ENCODE measurements around the gene KLC4.

The KLC4 gene

DNA sequence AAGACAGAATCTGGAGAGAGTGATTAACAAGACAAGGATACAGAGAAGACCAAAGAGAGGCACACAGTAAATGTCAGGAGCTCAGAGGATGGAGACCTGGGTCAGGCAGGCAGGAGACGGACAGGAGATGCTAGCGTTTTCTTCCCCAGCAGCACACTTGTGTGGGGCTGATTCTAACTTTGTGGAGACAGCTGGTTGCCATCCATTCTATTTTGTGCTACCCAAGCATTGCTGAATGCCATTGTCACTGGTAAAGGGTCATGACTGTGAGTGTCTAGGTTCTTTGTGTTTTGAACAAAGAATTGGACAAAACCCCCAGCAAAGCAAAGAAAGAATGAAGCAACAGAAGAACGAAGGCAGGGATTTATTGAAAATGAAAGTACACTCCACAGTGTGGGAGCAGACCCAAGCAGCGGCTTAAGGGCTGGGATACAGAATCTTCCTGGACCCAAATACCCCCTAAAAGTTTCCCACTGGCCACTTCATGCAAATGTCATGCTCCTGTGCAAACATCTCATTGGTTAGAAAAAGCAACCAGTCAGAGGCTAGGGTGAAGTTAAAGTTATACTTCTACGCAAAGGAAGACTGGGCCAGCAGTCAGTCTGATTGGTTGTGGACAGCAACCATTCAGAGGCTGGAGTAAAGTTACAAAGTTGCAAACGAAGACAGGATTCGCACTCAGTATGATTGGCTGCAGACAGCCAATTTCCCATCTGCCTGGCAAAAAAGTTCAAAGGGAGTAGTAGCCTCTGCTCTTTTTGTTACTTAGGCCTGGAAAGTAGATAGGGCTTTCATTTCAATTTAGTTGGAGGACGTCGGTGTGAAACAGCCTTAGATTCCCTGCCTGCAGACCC lies 34.2 kb downstream of the KLC4 start:
- Histone ChIP-seq H3K36me3 (ENCODE audit: control insufficient read depth, insufficient read depth, low read length) (no peaks in the 10 kb centered on the region), H3K4me3 (ENCODE audit: low read length) (no peak overlapping the region), H2BK5ac (ENCODE audit: low read length) (no peak overlapping the region), H3K4me1 (ENCODE audit: control insufficient read depth, low read depth, low read length) (peaks cover 40% of the 10 kb centered on the region), H3K4ac (ENCODE audit: low read depth, low read length) (no peak overlapping the region), H3K56ac (ENCODE audit: low read length) (peak overlapping the region; percentile 20), H3K79me1 (ENCODE audit: low read length) (peaks cover 13% of the 10 kb centered on the region), H3K4me2 (ENCODE audit: low read length) (no peak overlapping the region), H3K23ac (ENCODE audit: low read length) (no peak overlapping the region), H2BK15ac (replicated peaks; ENCODE audit: low read depth) (no peak overlapping the region), H4K5ac (ENCODE audit: low read length) (no peak overlapping the region), H2BK120ac (ENCODE audit: low read depth, low read length) (no peak overlapping the region), H4K8ac (ENCODE audit: low read depth, low read length) (no peak overlapping the region), H3K18ac (ENCODE audit: low read length) (no peak overlapping the region), H3K27me3 (ENCODE audit: insufficient read depth, low read length, poor library complexity) (no peaks in the 10 kb centered on the region), H3K79me2 (ENCODE audit: control insufficient read depth, insufficient read depth, low read length) (peaks cover 60% of the 10 kb centered on the region), H2AK5ac (ENCODE audit: low read length) (no peak overlapping the region), H3K9ac (ENCODE audit: low read length) (no peak overlapping the region), H3K27ac (ENCODE audit: low read depth, low read length) (no peak overlapping the region)
- no CpG with 5 or more reads among the region's 9 CpGs for WGBS (ENCODE audit: extremely low coverage, insufficient coverage, low lambda C conversion rate)
- DNase-seq = peak; percentile 26

DNA sequence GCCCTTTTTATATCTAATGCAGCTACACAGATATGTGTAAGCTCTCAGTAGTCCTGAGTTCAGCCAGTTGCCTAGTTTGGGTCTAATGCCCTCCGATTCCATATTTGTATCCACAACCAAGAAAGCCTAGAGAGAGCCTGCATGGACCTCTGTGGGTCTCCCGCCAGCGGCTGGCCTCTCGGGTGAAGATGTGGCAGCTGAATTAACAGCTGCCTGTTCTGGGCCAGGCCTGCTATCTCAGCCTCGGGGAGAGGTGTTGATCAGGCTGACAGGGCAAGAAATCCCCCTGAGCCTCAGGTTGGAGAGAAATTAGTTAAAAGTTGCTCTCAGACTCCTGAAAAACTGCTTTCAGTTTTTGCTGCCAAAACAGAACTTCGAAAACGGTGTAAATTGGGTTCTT lies 36.5 kb downstream of the KLC4 start:
- no peak overlapping the region for H4K5ac ChIP-seq (ENCODE audit: low read length)
- H4K8ac ChIP-seq (ENCODE audit: low read depth, low read length) = no peak overlapping the region
- H3K79me2 ChIP-seq (ENCODE audit: control insufficient read depth, insufficient read depth, low read length) = peaks cover 58% of the 10 kb centered on the region
- no peak overlapping the region for H2AK5ac ChIP-seq (ENCODE audit: low read length)
- peaks cover 11% of the 10 kb centered on the region for H3K79me1 ChIP-seq (ENCODE audit: low read length)
- H3K9ac ChIP-seq (ENCODE audit: low read length) = no peak overlapping the region
- no peak overlapping the region for H2BK120ac ChIP-seq (ENCODE audit: low read depth, low read length)
- no peaks in the 10 kb centered on the region for H3K36me3 ChIP-seq (ENCODE audit: control insufficient read depth, insufficient read depth, low read length)
- DNase-seq = peak; percentile 74
- no peak overlapping the region for H3K4me2 ChIP-seq (ENCODE audit: low read length)
- peak overlapping the region; percentile 40 for H3K56ac ChIP-seq (ENCODE audit: low read length)
- no peak overlapping the region for H2BK15ac ChIP-seq (replicated peaks; ENCODE audit: low read depth)
- H3K18ac ChIP-seq (ENCODE audit: low read length) = peak overlapping the region; percentile 5
- H3K27me3 ChIP-seq (ENCODE audit: insufficient read depth, low read length, poor library complexity) = no peaks in the 10 kb centered on the region
- no peak overlapping the region for H3K4me3 ChIP-seq (ENCODE audit: low read length)
- peaks cover 28% of the 10 kb centered on the region for H3K4me1 ChIP-seq (ENCODE audit: control insufficient read depth, low read depth, low read length)
- H3K23ac ChIP-seq (ENCODE audit: low read length) = no peak overlapping the region
- WGBS (ENCODE audit: extremely low coverage, insufficient coverage, low lambda C conversion rate) = no CpG with 5 or more reads among the region's 7 CpGs
- H3K27ac ChIP-seq (ENCODE audit: low read depth, low read length) = peak overlapping the region; percentile 34
- no peak overlapping the region for H3K4ac ChIP-seq (ENCODE audit: low read depth, low read length)
- H2BK5ac ChIP-seq (ENCODE audit: low read length) = no peak overlapping the region

DNA sequence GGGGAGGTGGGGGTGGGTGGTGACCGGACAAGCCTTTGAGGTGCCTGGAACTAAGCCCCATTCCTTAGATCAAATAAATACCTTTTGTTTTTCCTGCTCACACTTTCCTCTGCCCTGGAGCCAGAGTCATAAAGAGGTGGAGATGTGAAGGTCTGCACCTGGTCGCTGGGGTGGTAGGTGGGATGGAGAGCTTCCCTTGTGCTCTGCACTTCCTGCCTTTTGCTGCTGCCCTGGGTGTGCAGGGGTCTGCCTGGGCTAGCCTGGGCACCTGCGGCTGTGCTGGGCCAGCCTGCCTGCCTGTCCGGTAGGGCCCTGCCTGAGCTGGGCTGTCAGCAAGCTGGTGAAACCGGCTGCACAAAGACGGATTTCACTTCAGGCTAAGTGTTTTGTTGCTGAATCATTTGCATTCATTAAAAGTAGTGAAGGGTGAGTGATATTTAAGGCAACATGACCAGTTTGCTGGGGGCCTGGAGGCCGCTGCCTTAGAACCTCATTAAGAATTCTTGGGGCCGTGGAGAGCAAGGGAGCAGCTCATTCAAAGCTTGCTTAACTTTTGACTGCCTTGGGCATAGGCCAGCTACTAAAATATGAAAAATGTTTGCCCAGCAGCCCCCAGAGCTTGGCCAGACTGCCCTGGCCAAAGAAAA lies 37.1 kb downstream of the KLC4 start:
- peaks cover 28% of the 10 kb centered on the region for H3K4me1 ChIP-seq (ENCODE audit: control insufficient read depth, low read depth, low read length)
- peak overlapping the region; percentile 29 for H3K56ac ChIP-seq (ENCODE audit: low read length)
- no peak overlapping the region for H3K9ac ChIP-seq (ENCODE audit: low read length)
- peak overlapping the region; percentile 34 for H3K27ac ChIP-seq (ENCODE audit: low read depth, low read length)
- H2BK120ac ChIP-seq (ENCODE audit: low read depth, low read length) = peak overlapping the region; percentile 56
- no peaks in the 10 kb centered on the region for H3K27me3 ChIP-seq (ENCODE audit: insufficient read depth, low read length, poor library complexity)
- WGBS (ENCODE audit: extremely low coverage, insufficient coverage, low lambda C conversion rate) = no CpG with 5 or more reads among the region's 8 CpGs
- H2AK5ac ChIP-seq (ENCODE audit: low read length) = no peak overlapping the region
- no peak overlapping the region for H3K4me2 ChIP-seq (ENCODE audit: low read length)
- H4K8ac ChIP-seq (ENCODE audit: low read depth, low read length) = no peak overlapping the region
- H3K4me3 ChIP-seq (ENCODE audit: low read length) = no peak overlapping the region
- DNase-seq = peak; percentile 79
- no peak overlapping the region for H2BK15ac ChIP-seq (replicated peaks; ENCODE audit: low read depth)
- peak overlapping the region; percentile 56 for H3K18ac ChIP-seq (ENCODE audit: low read length)
- H3K79me1 ChIP-seq (ENCODE audit: low read length) = peaks cover 11% of the 10 kb centered on the region
- peak overlapping the region; percentile 38 for H3K4ac ChIP-seq (ENCODE audit: low read depth, low read length)
- peaks cover 55% of the 10 kb centered on the region for H3K79me2 ChIP-seq (ENCODE audit: control insufficient read depth, insufficient read depth, low read length)
- no peak overlapping the region for H4K5ac ChIP-seq (ENCODE audit: low read length)
- no peak overlapping the region for H3K23ac ChIP-seq (ENCODE audit: low read length)
- H3K36me3 ChIP-seq (ENCODE audit: control insufficient read depth, insufficient read depth, low read length) = no peaks in the 10 kb centered on the region
- H2BK5ac ChIP-seq (ENCODE audit: low read length) = no peak overlapping the region

DNA sequence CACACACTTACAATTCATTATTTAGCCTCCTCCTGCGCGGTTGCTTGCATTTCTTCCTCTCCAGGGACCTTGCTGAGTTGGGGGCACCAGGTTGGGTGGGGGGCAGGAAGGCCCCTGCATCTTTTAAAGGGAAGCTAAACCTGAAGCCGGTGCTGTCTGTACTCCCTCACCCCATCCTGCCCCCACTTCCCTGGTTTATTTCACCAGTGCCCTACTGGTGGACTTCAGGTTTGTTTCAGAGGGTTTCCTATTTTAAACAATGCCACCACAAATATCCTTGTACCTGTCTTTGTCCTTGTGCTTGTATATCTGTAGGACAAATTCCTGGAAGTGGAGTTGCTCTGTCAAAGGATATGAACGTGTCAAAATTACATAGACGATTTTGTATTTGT lies 37.7 kb downstream of the KLC4 start:
- Histone ChIP-seq H3K9ac (ENCODE audit: low read length) (peak overlapping the region; percentile 8), H3K56ac (ENCODE audit: low read length) (peak overlapping the region; percentile 1), H2BK120ac (ENCODE audit: low read depth, low read length) (peak overlapping the region; percentile 56), H3K23ac (ENCODE audit: low read length) (no peak overlapping the region), H3K4me2 (ENCODE audit: low read length) (no peak overlapping the region), H3K79me2 (ENCODE audit: control insufficient read depth, insufficient read depth, low read length) (peaks cover 53% of the 10 kb centered on the region), H3K4ac (ENCODE audit: low read depth, low read length) (peak overlapping the region; percentile 38), H3K4me3 (ENCODE audit: low read length) (no peak overlapping the region), H3K79me1 (ENCODE audit: low read length) (peaks cover 11% of the 10 kb centered on the region), H4K8ac (ENCODE audit: low read depth, low read length) (no peak overlapping the region), H2BK5ac (ENCODE audit: low read length) (no peak overlapping the region), H2BK15ac (replicated peaks; ENCODE audit: low read depth) (no peak overlapping the region), H3K27ac (ENCODE audit: low read depth, low read length) (peak overlapping the region; percentile 34), H3K4me1 (ENCODE audit: control insufficient read depth, low read depth, low read length) (peaks cover 28% of the 10 kb centered on the region), H3K36me3 (ENCODE audit: control insufficient read depth, insufficient read depth, low read length) (no peaks in the 10 kb centered on the region), H4K5ac (ENCODE audit: low read length) (no peak overlapping the region), H3K18ac (ENCODE audit: low read length) (peak overlapping the region; percentile 56), H3K27me3 (ENCODE audit: insufficient read depth, low read length, poor library complexity) (no peaks in the 10 kb centered on the region), H2AK5ac (ENCODE audit: low read length) (no peak overlapping the region)
- WGBS (ENCODE audit: extremely low coverage, insufficient coverage, low lambda C conversion rate) = no CpG with 5 or more reads among the region's 5 CpGs
- peak; percentile 19 for DNase-seq

DNA sequence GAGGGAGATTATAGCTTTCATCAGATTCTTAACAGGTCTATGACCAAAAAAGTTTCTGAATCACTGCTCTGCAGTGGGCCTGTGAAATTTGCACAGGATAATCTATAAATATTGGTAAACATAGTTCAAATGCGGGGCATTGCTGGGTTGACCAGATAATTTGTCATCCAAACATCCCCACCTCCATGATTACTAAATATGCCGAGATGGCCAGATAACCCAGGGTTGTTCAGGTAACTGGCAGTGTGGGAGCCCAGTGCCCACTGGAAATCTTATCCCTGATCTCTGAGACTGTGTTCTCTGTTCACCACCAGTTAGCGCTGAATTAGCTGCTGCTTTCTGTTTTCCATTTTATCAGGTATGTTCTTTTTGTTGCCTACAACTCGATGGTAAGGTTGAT lies 38.1 kb downstream of the KLC4 start:
- H3K56ac ChIP-seq (ENCODE audit: low read length) = no peak overlapping the region
- H2BK15ac ChIP-seq (replicated peaks; ENCODE audit: low read depth) = no peak overlapping the region
- H3K4ac ChIP-seq (ENCODE audit: low read depth, low read length) = no peak overlapping the region
- peaks cover 11% of the 10 kb centered on the region for H3K79me1 ChIP-seq (ENCODE audit: low read length)
- H3K79me2 ChIP-seq (ENCODE audit: control insufficient read depth, insufficient read depth, low read length) = peaks cover 49% of the 10 kb centered on the region
- WGBS (ENCODE audit: extremely low coverage, insufficient coverage, low lambda C conversion rate) = no CpG with 5 or more reads among the region's 4 CpGs
- H2BK120ac ChIP-seq (ENCODE audit: low read depth, low read length) = no peak overlapping the region
- no peak overlapping the region for H3K4me2 ChIP-seq (ENCODE audit: low read length)
- no peak overlapping the region for H3K18ac ChIP-seq (ENCODE audit: low read length)
- no peak overlapping the region for H4K8ac ChIP-seq (ENCODE audit: low read depth, low read length)
- H3K27me3 ChIP-seq (ENCODE audit: insufficient read depth, low read length, poor library complexity) = no peaks in the 10 kb centered on the region
- no peaks in the 10 kb centered on the region for H3K36me3 ChIP-seq (ENCODE audit: control insufficient read depth, insufficient read depth, low read length)
- no peak for DNase-seq
- H2BK5ac ChIP-seq (ENCODE audit: low read length) = no peak overlapping the region
- peaks cover 28% of the 10 kb centered on the region for H3K4me1 ChIP-seq (ENCODE audit: control insufficient read depth, low read depth, low read length)
- no peak overlapping the region for H4K5ac ChIP-seq (ENCODE audit: low read length)
- no peak overlapping the region for H3K4me3 ChIP-seq (ENCODE audit: low read length)
- H3K23ac ChIP-seq (ENCODE audit: low read length) = peak overlapping the region; percentile 91
- no peak overlapping the region for H3K9ac ChIP-seq (ENCODE audit: low read length)
- no peak overlapping the region for H3K27ac ChIP-seq (ENCODE audit: low read depth, low read length)
- no peak overlapping the region for H2AK5ac ChIP-seq (ENCODE audit: low read length)
